Adrenal gland (tissue), 5 donors: ENCODE measurements around the gene QSOX2.

Source experiments
- POLR2A ChIP-seq, 2 donors: fragments of 450-650 bp; IDR thresholded peaks; one replicate each; pipeline ENCODE4 v1.6.1; 2017; ENCODE audit warnings: antibody characterized with exemption in 2 of 2, mild to moderate bottlenecking in 2 of 2, moderate library complexity in 1 of 2
- TF ChIP-seq, protein P1 (sequence below), 6 experiments: fragments of 450-650 bp in 4 of 6; fragments of 200-600 bp in 2 of 6; sonication (generic) in 1 of 6; IDR thresholded peaks; 1 replicate in 5 of 6; 2 replicates in 1 of 6; pipeline versions ENCODE4 v1.5.1 to v1.8.0; 2016 to 2021; ENCODE audit warnings: antibody characterized with exemption in 6 of 6, mild to moderate bottlenecking in 2 of 6, moderate library complexity in 1 of 6
- donor health status: DM: no; HTN: no; CAD: no.

GRCh38 chr9:136284311-136284710 lies 38.7 kb upstream of the QSOX2 start:
- TF ChIP-seq, protein P1, sequence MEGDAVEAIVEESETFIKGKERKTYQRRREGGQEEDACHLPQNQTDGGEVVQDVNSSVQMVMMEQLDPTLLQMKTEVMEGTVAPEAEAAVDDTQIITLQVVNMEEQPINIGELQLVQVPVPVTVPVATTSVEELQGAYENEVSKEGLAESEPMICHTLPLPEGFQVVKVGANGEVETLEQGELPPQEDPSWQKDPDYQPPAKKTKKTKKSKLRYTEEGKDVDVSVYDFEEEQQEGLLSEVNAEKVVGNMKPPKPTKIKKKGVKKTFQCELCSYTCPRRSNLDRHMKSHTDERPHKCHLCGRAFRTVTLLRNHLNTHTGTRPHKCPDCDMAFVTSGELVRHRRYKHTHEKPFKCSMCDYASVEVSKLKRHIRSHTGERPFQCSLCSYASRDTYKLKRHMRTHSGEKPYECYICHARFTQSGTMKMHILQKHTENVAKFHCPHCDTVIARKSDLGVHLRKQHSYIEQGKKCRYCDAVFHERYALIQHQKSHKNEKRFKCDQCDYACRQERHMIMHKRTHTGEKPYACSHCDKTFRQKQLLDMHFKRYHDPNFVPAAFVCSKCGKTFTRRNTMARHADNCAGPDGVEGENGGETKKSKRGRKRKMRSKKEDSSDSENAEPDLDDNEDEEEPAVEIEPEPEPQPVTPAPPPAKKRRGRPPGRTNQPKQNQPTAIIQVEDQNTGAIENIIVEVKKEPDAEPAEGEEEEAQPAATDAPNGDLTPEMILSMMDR (IDR thresholded peaks at IDR 0.05): no peak
- no peak for TF ChIP-seq POLR2A (IDR thresholded peaks at IDR 0.05)
